Nephron progenitor cell (in vitro differentiated cells): ENCODE results near the gene ARHGAP30.

Experiments used
- DNase-seq: peaks from one replicate; pipeline ENCODE4 v3.0.0; 2021
- H3K27ac Mint-ChIP-seq: 2 replicates; pipeline ENCODE4 v1.8.0; 2021; ENCODE audit warnings: mild to moderate bottlenecking, moderate library complexity, mixed read lengths
- H3K27me3 Mint-ChIP-seq: 2 replicates; pipeline ENCODE4 v1.8.0; 2021; ENCODE audit warnings: mild to moderate bottlenecking, low read depth, mixed read lengths; ENCODE audit not compliant: poor library complexity
- H3K36me3 Mint-ChIP-seq: 2 replicates; pipeline ENCODE4 v1.8.0; 2021; ENCODE audit warnings: low read depth, mixed read lengths
- H3K4me1 Mint-ChIP-seq: 2 replicates; pipeline ENCODE4 v1.8.0; 2021; ENCODE audit warnings: mixed read lengths
- H3K4me3 Mint-ChIP-seq: 2 replicates; pipeline ENCODE4 v1.8.0; 2021; ENCODE audit warnings: mild to moderate bottlenecking, moderate library complexity, mixed read lengths
- H3K9me3 Mint-ChIP-seq: 2 replicates; pipeline ENCODE4 v1.8.0; 2021; ENCODE audit warnings: mild to moderate bottlenecking, moderate library complexity, mixed read lengths
- TF ChIP-seq, protein P1 (sequence below): fragments of 200-600 bp; sonication (generic); IDR thresholded peaks from 2 replicates; pipeline ENCODE4 v1.5.0; 2021; ENCODE audit warnings: antibody characterized with exemption

The ARHGAP30 gene

DNA sequence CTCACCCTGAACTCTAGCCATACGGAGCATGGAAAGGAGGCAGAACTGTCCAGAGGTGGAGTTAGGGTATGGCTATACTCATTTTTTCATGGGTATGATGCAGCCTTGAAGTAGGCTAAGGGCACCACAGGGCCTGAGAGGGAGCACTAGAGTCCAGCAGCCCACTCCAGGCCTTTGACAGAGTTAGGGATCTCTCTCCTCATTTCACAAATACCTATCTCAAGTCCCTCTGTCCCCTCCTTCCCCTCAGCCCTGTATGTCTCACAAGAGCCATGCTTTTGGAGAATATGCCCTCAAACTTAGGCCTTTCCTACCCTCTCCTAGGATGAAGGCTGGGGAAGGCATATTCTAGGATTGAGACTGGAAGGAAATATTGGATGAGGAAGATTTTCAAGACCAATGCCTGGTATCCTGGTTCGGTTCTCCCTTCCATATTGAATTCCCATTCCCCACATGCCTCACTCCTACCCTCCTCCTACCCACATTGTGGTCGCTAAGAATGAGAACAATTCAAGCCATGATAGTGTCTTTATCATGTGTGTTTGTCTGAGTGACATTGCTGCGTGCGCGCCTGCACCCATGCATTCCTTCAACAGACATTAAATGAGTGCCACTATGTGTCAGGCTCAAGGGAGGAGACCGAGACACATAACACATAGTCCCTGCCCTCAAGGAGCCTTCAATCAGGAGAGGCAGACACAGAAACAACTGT lies 22.3 kb upstream of the ARHGAP30 start:
- Mint-ChIP-seq H3K36me3 (no peaks in the 10 kb centered on the region), H3K9me3 (no peaks in the 10 kb centered on the region), H3K4me1 (peaks cover 10% of the 10 kb centered on the region), H3K27ac (no peak overlapping the region), H3K4me3 (no peak overlapping the region), H3K27me3 (peaks cover 18% of the 10 kb centered on the region)
- TF ChIP-seq, protein P1, sequence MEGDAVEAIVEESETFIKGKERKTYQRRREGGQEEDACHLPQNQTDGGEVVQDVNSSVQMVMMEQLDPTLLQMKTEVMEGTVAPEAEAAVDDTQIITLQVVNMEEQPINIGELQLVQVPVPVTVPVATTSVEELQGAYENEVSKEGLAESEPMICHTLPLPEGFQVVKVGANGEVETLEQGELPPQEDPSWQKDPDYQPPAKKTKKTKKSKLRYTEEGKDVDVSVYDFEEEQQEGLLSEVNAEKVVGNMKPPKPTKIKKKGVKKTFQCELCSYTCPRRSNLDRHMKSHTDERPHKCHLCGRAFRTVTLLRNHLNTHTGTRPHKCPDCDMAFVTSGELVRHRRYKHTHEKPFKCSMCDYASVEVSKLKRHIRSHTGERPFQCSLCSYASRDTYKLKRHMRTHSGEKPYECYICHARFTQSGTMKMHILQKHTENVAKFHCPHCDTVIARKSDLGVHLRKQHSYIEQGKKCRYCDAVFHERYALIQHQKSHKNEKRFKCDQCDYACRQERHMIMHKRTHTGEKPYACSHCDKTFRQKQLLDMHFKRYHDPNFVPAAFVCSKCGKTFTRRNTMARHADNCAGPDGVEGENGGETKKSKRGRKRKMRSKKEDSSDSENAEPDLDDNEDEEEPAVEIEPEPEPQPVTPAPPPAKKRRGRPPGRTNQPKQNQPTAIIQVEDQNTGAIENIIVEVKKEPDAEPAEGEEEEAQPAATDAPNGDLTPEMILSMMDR, result no peak
- DNase-seq, result no peak

DNA sequence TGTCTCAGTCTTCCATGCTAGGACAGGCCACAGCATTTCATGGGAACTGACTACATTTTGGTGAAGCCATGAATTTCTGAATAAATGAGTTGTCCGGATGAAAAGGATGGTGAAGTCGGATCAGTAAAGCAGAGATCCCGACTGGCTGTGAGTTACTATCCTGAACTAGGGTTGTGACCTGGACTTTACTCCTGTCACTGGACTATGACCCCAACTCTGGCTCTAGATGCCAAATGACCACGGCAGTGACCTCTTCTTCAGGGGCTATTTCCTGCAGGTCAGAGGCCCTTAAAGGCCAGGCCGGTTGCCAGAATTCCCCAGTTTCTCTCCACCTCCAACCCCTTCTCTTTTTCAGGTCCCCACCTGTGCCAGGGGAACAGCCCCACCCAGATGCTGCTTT lies 21.4 kb upstream of the ARHGAP30 start:
- Mint-ChIP-seq H3K27ac (no peak overlapping the region), H3K4me3 (no peak overlapping the region), H3K9me3 (no peaks in the 10 kb centered on the region), H3K36me3 (no peaks in the 10 kb centered on the region), H3K4me1 (peaks cover 19% of the 10 kb centered on the region), H3K27me3 (peaks cover 16% of the 10 kb centered on the region)
- DNase-seq, result no peak
- TF ChIP-seq, protein P1, result no peak

DNA sequence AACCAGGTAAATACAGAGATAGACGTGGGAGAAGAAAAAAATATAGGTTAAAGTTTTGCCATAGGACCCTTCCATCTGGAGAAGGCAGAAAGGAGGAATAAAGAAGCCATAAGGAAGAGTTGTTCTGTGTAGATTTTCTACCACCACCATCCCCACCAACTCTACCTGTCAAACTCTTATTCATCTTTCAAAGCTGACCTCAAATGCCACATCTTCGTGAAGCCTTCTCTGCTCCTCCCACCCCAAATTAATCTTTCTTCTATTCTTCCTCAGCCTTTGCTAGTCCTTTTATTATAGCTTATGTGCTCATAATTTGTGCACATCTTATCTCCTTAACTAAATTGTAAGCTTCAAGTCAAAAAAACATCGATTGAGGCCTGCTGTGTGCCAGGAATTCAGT lies 20.9 kb upstream of the ARHGAP30 start:
- Mint-ChIP-seq H3K9me3 (no peaks in the 10 kb centered on the region), H3K27me3 (peaks cover 16% of the 10 kb centered on the region), H3K4me3 (no peak overlapping the region), H3K4me1 (peaks cover 24% of the 10 kb centered on the region), H3K36me3 (no peaks in the 10 kb centered on the region), H3K27ac (no peak overlapping the region)
- TF ChIP-seq, protein P1, result no peak
- DNase-seq, result no peak

DNA sequence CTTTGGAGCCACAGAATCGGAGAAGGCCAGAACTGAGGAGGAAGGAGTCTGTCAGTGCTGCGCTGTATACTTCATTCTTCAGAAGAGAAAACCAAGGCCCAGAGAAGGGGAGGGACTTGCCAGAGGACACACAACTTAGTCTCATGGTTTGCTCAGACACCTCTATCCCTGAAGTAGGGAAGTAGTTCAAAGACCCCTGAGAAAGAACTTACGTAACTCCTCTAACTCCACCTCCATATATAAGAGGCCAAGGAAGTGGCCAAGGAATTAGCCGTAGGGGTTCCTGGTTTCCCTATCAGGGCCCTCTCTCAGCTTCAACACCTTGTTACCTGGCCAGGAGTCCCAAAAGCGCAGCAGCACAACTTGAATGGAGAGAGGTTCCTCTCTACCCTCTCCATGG lies 20.2 kb upstream of the ARHGAP30 start:
- Mint-ChIP-seq H3K27ac (no peak overlapping the region), H3K4me1 (peaks cover 31% of the 10 kb centered on the region), H3K36me3 (no peaks in the 10 kb centered on the region), H3K4me3 (no peak overlapping the region), H3K27me3 (peaks cover 16% of the 10 kb centered on the region), H3K9me3 (no peaks in the 10 kb centered on the region)
- TF ChIP-seq, protein P1, result no peak
- no peak for DNase-seq

DNA sequence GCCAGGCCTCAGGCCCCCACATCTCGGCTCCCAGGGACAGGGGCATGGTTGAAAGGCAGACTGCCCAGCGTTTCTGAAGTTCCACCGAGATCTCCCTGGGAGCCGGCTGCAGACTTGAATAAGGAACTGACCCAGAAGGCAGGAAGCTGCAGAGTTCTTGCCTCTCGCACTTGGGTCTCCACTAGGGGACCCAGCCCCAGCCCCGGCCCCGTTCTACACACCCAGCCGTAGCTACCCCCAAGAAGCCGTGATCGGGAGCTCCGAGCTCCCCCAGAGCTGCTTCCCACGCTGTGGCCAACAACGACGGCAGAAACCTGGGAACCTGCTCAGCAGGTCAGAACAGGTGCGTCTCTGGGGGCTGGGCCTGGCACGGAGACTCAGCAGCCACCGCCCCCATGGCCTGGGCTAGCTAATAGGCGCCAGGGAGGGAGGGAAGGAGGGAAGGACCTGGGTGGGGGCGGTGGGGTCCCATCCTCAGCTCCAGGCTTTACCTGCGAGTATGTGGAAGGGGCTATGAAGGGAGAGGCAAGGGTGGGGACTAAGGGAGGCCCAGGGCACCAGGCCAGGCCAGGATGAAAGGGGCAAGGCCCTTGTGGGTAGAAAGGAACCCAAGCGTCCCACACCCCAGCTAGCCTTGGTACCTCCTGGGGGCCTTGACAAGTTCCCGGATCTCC lies 19.7 kb upstream of the ARHGAP30 start, which contains the start of gene NECTIN4:
TSS of gene NECTIN4 (minus strand) at position 308 of the 674 bp plus-strand sequence. CDS start at position 46, 262 bp downstream.
- no peaks in the 10 kb centered on the region for H3K36me3 Mint-ChIP-seq
- H3K9me3 Mint-ChIP-seq, result no peaks in the 10 kb centered on the region
- H3K4me3 Mint-ChIP-seq, result no peak within 1 kb of the TSS
- H3K27ac Mint-ChIP-seq, result no peak within 1 kb of the TSS
- no peak for DNase-seq
- H3K4me1 Mint-ChIP-seq, result peaks cover 36% of the 10 kb centered on the region
- peaks cover 14% of the 10 kb centered on the region for H3K27me3 Mint-ChIP-seq
- TF ChIP-seq, protein P1, result no peak
